Bronchial epithelial cell (primary cell): ENCODE results near the gene TBX4. TPM values are rescaled to one million over a fixed set of nuclear protein-coding genes. Genes with fewer than 3 reads are reported as not detected.

Experiments
- DNase-seq: peaks from one replicate; pipeline ENCODE4 v3.0.0-alpha.2; 2010; ENCODE audit warnings: low read depth
- FAIRE-seq: peaks from 2 replicates; lab custom pipeline; 2011; peaks lifted over from hg19 to GRCh38; lab: Jason Lieb, UNC
- H3K27me3 ChIP-seq: 2 replicates; pipeline ENCODE4 v1.5.1; 2011; ENCODE audit warnings: low read length; ENCODE audit not compliant: control insufficient read depth, insufficient read depth
- H3K36me3 ChIP-seq: 2 replicates; pipeline ENCODE4 v1.5.1; 2011; ENCODE audit warnings: low read length; ENCODE audit not compliant: control insufficient read depth, insufficient read depth
- H3K4me3 ChIP-seq: 2 replicates; pipeline ENCODE4 v1.5.1; 2011; ENCODE audit warnings: mild to moderate bottlenecking, low read depth, low read length, control low read depth
- CTCF ChIP-seq: IDR thresholded peaks from 2 replicates; pipeline ENCODE4 v1.5.1; 2011; ENCODE audit warnings: mild to moderate bottlenecking, moderate library complexity, low read length, control low read depth, inconsistent platforms; ENCODE audit not compliant: insufficient read depth, severe bottlenecking
- total RNA-seq: library from RNA; depleted of rRNA; stranded (reverse); fragments of >200 nt; gene quantifications from 2 replicates; pipeline ENCODE4 v1.2.1, GENCODE V29; 2014

The TBX4 gene
- total RNA-seq, 1 donor from 2014 or later = not detected

- Histone ChIP-seq H3K36me3 (no peaks in the 10 kb centered on the region), H3K4me3 (no peak overlapping the region), H3K27me3 (peaks cover 11% of the 10 kb centered on the region)
- FAIRE-seq (no peak), DNase-seq (no peak)
- no peak for TF ChIP-seq CTCF
These were observed 38.5 kb upstream of the TBX4 start for GRCh38 chr17:61413661-61414126.

GRCh38 chr17:61414141-61414935 lies 37.9 kb upstream of the TBX4 start:
- Histone ChIP-seq H3K36me3 (no peaks in the 10 kb centered on the region), H3K27me3 (peaks cover 13% of the 10 kb centered on the region), H3K4me3 (no peak overlapping the region)
- FAIRE-seq = no peak
- no peak for TF ChIP-seq CTCF
- no peak for DNase-seq

GRCh38 chr17:61414936-61415251 lies 37.3 kb upstream of the TBX4 start:
- TF ChIP-seq CTCF = no peak
- H3K27me3 ChIP-seq = peaks cover 16% of the 10 kb centered on the region
- DNase-seq = no peak
- no peak overlapping the region for H3K4me3 ChIP-seq
- no peak for FAIRE-seq
- H3K36me3 ChIP-seq = no peaks in the 10 kb centered on the region

- FAIRE-seq (no peak), DNase-seq (no peak)
- no peak overlapping the region for H3K4me3 ChIP-seq
- H3K27me3 ChIP-seq = peaks cover 15% of the 10 kb centered on the region
- TF ChIP-seq CTCF = no peak
- H3K36me3 ChIP-seq = no peaks in the 10 kb centered on the region
These were observed 36.6 kb upstream of the TBX4 start for GRCh38 chr17:61415374-61416210.

GRCh38 chr17:61416211-61416539 lies 36.0 kb upstream of the TBX4 start:
- Histone ChIP-seq H3K36me3 (no peaks in the 10 kb centered on the region), H3K27me3 (peaks cover 16% of the 10 kb centered on the region), H3K4me3 (no peak overlapping the region)
- TF ChIP-seq CTCF = no peak
- DNase-seq (no peak), FAIRE-seq (no peak)
